ENCODE results near the gene ATP13A1.
"Not testable (repeated sequence)": the region's sequence is repeated elsewhere in the genome, so short reads cannot be mapped to it uniquely, and the experiment has no call there.

Gene ATP13A1

GRCh38 chr19:19610376-19611202 lies 52.9 kb downstream of the ATP13A1 start:
- Histone ChIP-seq H3K27me3 (replicated peaks in 2 of 5; ENCODE audit: control insufficient read depth in 4 of 5, insufficient read depth in 5 of 5, low read length in 4 of 5) (no peaks in the 10 kb centered on the region), H3K4me3 (ENCODE audit: control insufficient read depth in 1 of 7, extremely low read depth in 1 of 7, insufficient read depth in 4 of 7, low read depth in 2 of 7, low read length in 6 of 7) (no peak overlapping the region), H3K36me3 (ENCODE audit: control insufficient read depth in 4 of 4, insufficient read depth in 4 of 4, low read length in 3 of 4) (no peaks in the 10 kb centered on the region), H3K27ac (ENCODE audit: insufficient read depth in 1 of 2, low read depth in 1 of 2, low read length in 2 of 2, poor library complexity in 1 of 2, severe bottlenecking in 2 of 2) (no peak overlapping the region), H3K4me1 (ENCODE audit: control extremely low read depth in 1 of 4, control insufficient read depth in 4 of 4, insufficient read depth in 4 of 4, low read length in 3 of 4) (peaks cover 2 to 7% (median 5%) of the 10 kb centered on the region in 4 experiments), H3K9me3 (ENCODE audit: control extremely low read depth in 1 of 5, control insufficient read depth in 4 of 5, insufficient read depth in 2 of 5, low read depth in 1 of 5, low read length in 4 of 5) (no peaks in the 10 kb centered on the region)
- POLR2A ChIA-PET, result no interaction called here
- DNase-seq, result no peak
- 100% methylated on average over 3 of the region's 10 CpGs for WGBS (ENCODE audit: insufficient coverage)
- CTCF ChIA-PET, result no interaction called here

DNA sequence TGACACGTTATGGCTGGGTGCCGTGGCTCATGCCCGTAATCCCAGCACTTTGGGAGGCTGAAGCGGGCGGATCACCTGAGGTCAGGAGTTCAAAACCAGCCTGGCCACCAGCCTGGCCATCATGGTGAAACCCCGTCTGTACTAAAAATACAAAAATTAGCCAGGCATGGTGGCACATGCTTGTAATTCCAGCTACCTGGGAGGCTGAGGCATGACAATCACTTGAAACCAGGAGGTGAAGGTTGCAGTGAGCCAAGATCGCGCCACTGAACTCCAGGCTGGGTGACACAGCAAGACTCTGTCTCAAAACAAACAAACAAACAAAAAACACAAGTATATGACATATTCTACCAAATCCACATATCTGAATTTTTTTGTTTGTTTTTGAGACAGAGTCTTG lies 56.8 kb downstream of the ATP13A1 start:
- peaks cover 4 to 13% (median 8%) of the 10 kb centered on the region in 4 experiments for H3K4me1 ChIP-seq (ENCODE audit: control extremely low read depth in 1 of 4, control insufficient read depth in 4 of 4, insufficient read depth in 4 of 4, low read length in 3 of 4)
- H3K9me3 ChIP-seq (ENCODE audit: control extremely low read depth in 1 of 5, control insufficient read depth in 4 of 5, insufficient read depth in 2 of 5, low read depth in 1 of 5, low read length in 4 of 5); H3K36me3 ChIP-seq (ENCODE audit: control insufficient read depth in 4 of 4, insufficient read depth in 4 of 4, low read length in 3 of 4); DNase-seq; H3K4me3 ChIP-seq (ENCODE audit: control insufficient read depth in 1 of 7, extremely low read depth in 1 of 7, insufficient read depth in 4 of 7, low read depth in 2 of 7, low read length in 6 of 7); H3K27ac ChIP-seq (ENCODE audit: insufficient read depth in 1 of 2, low read depth in 1 of 2, low read length in 2 of 2, poor library complexity in 1 of 2, severe bottlenecking in 2 of 2); H3K27me3 ChIP-seq (replicated peaks in 2 of 5; ENCODE audit: control insufficient read depth in 4 of 5, insufficient read depth in 5 of 5, low read length in 4 of 5); CTCF ChIA-PET: not testable (repeated sequence)
- POLR2A ChIA-PET, result interaction anchor here (1.1 kb wide), 1 partner anchor 11 kb away, joined by 3 read pairs; no protein-coding TSS in a partner anchor
- WGBS (ENCODE audit: insufficient coverage), result 100% methylated on average over 6 of the region's 8 CpGs

DNA sequence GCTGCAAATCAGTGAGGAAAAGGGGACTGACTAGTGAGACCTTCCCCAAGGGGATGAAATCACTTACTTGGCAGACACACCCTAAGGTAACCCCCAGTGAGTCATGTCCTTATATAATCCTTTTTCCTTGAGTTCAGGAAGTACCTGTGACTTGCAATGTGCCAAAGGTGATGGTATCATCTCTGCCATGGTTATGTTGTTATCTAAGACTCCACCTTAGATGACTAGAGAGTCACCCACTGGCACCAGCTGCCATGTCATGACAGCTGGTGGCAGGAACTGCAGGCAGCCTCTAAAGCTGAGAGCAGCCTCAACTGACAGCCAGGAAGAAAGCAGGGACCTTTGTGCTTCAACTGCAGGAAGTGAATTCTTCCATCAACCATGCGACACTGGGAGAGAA lies 57.5 kb downstream of the ATP13A1 start:
- WGBS (ENCODE audit: insufficient coverage), result 14% methylated on average over 1 of the region's 1 CpG
- ChIA-PET POLR2A (interaction anchor here (1.1 kb wide), 1 partner anchor 10 kb away, joined by 3 read pairs; no protein-coding TSS in a partner anchor), CTCF (interaction anchor here (0.8 to 1.0 kb wide), 3 partner anchors 10 to 26 kb away, joined by 3 read pairs; no protein-coding TSS in a partner anchor)
- DNase-seq, result peak; percentile 24 to 87 (median 70)
- H3K27me3 ChIP-seq (replicated peaks in 2 of 5; ENCODE audit: control insufficient read depth in 4 of 5, insufficient read depth in 5 of 5, low read length in 4 of 5), result no peaks in the 10 kb centered on the region
- no peaks in the 10 kb centered on the region for H3K9me3 ChIP-seq (ENCODE audit: control extremely low read depth in 1 of 5, control insufficient read depth in 4 of 5, insufficient read depth in 2 of 5, low read depth in 1 of 5, low read length in 4 of 5)
- peaks cover 4 to 13% (median 8%) of the 10 kb centered on the region in 4 experiments for H3K4me1 ChIP-seq (ENCODE audit: control extremely low read depth in 1 of 4, control insufficient read depth in 4 of 4, insufficient read depth in 4 of 4, low read length in 3 of 4)
- no peak overlapping the region for H3K27ac ChIP-seq (ENCODE audit: insufficient read depth in 1 of 2, low read depth in 1 of 2, low read length in 2 of 2, poor library complexity in 1 of 2, severe bottlenecking in 2 of 2)
- H3K36me3 ChIP-seq (ENCODE audit: control insufficient read depth in 4 of 4, insufficient read depth in 4 of 4, low read length in 3 of 4), result no peaks in the 10 kb centered on the region
- H3K4me3 ChIP-seq (ENCODE audit: control insufficient read depth in 1 of 7, extremely low read depth in 1 of 7, insufficient read depth in 4 of 7, low read depth in 2 of 7, low read length in 6 of 7), result no peak overlapping the region

DNA sequence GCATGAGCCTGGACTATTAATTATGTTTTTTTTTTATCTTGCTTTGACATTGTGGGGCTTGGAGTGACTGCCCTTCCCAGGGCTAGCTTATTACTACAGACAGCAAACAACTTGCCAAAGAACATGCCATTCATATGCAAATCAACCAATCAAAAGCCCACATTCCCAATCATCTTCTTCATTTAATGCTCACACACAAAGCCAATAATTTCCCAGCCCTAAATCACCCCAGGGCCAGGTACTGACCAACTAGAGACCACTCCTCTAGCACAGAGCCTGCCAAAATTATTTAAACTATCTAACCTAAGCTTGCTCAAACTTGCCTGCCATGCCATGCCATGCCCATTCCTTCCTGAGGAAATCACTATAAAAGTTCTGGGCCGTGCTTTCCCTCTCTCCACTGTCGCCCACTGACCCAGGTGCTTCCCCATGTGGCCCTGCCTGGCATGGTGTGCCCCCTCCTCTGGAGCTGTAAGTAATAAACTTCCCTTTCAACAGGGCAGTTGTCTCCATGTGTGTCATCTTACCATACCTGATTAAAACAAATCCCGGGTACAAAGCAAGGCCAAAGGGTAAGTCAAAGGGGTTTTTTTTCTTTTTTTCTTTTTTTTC lies 60.7 kb downstream of the ATP13A1 start:
- Histone ChIP-seq H3K27me3 (replicated peaks in 2 of 5; ENCODE audit: control insufficient read depth in 4 of 5, insufficient read depth in 5 of 5, low read length in 4 of 5) (no peaks in the 10 kb centered on the region), H3K4me1 (ENCODE audit: control extremely low read depth in 1 of 4, control insufficient read depth in 4 of 4, insufficient read depth in 4 of 4, low read length in 3 of 4) (peaks cover 4 to 13% (median 8%) of the 10 kb centered on the region in 4 experiments), H3K9me3 (ENCODE audit: control extremely low read depth in 1 of 5, control insufficient read depth in 4 of 5, insufficient read depth in 2 of 5, low read depth in 1 of 5, low read length in 4 of 5) (no peaks in the 10 kb centered on the region), H3K27ac (ENCODE audit: insufficient read depth in 1 of 2, low read depth in 1 of 2, low read length in 2 of 2, poor library complexity in 1 of 2, severe bottlenecking in 2 of 2) (no peak overlapping the region), H3K36me3 (ENCODE audit: control insufficient read depth in 4 of 4, insufficient read depth in 4 of 4, low read length in 3 of 4) (no peaks in the 10 kb centered on the region), H3K4me3 (ENCODE audit: control insufficient read depth in 1 of 7, extremely low read depth in 1 of 7, insufficient read depth in 4 of 7, low read depth in 2 of 7, low read length in 6 of 7) (no peak overlapping the region)
- CTCF ChIA-PET, result interaction anchor here (1.0 to 1.4 kb wide), 4 partner anchors 9 to 41 kb away, joined by 3 to 4 read pairs (median 3); partner anchors contain the start of gene GMIP
- 33% methylated on average over 3 of the region's 3 CpGs for WGBS (ENCODE audit: insufficient coverage)
- POLR2A ChIA-PET, result interaction anchor here (1.1 kb wide), 1 partner anchor 10 kb away, joined by 3 read pairs; no protein-coding TSS in a partner anchor
- DNase-seq, result peak in 2 of 3 donors; percentile 36 to 58

GRCh38 chr19:19602136-19602712 lies 61.3 kb downstream of the ATP13A1 start:
- Histone ChIP-seq H3K27me3 (replicated peaks in 2 of 5; ENCODE audit: control insufficient read depth in 4 of 5, insufficient read depth in 5 of 5, low read length in 4 of 5) (no peaks in the 10 kb centered on the region), H3K4me1 (ENCODE audit: control extremely low read depth in 1 of 4, control insufficient read depth in 4 of 4, insufficient read depth in 4 of 4, low read length in 3 of 4) (peaks cover 4 to 13% (median 8%) of the 10 kb centered on the region in 4 experiments), H3K9me3 (ENCODE audit: control extremely low read depth in 1 of 5, control insufficient read depth in 4 of 5, insufficient read depth in 2 of 5, low read depth in 1 of 5, low read length in 4 of 5) (no peaks in the 10 kb centered on the region), H3K36me3 (ENCODE audit: control insufficient read depth in 4 of 4, insufficient read depth in 4 of 4, low read length in 3 of 4) (no peaks in the 10 kb centered on the region), H3K27ac (ENCODE audit: insufficient read depth in 1 of 2, low read depth in 1 of 2, low read length in 2 of 2, poor library complexity in 1 of 2, severe bottlenecking in 2 of 2) (no peak overlapping the region), H3K4me3 (ENCODE audit: control insufficient read depth in 1 of 7, extremely low read depth in 1 of 7, insufficient read depth in 4 of 7, low read depth in 2 of 7, low read length in 6 of 7) (no peak overlapping the region)
- CTCF ChIA-PET, result interaction anchor here (1.0 to 1.4 kb wide), 4 partner anchors 10 to 42 kb away, joined by 3 to 4 read pairs (median 3); partner anchors contain the start of gene GMIP
- POLR2A ChIA-PET, result interaction anchor here (1.1 kb wide), 1 partner anchor 11 kb away, joined by 3 read pairs; no protein-coding TSS in a partner anchor
- DNase-seq, result no peak
- 95% methylated on average over 7 of the region's 9 CpGs for WGBS (ENCODE audit: insufficient coverage)

DNA sequence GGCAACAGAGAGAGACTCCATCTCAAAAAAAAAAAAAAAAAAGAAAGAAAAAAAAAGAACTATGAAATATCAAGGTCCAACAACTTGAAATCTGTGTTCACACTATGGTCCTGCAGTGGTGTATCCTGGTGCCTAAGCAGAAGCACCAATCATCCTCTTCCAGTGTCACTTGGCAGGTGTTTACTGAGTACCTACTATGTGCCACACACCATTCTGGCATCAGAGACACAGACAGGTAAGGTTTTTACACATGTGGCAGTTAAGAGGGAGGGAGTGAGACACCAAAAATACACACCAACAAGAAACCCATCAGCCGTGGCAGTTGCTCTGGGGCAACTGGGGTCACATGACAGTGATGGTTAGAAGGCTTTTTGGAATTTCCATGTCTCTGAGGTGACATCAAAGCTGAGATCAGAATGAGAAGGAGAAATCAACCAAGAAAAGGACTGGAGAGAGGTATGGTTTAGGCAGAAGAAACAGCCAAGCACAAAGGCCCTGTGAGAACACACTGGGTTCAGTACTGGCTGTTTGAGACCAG lies 62.6 kb downstream of the ATP13A1 start:
- ChIA-PET POLR2A (no interaction called here), CTCF (no interaction called here)
- H3K4me1 ChIP-seq (ENCODE audit: control extremely low read depth in 1 of 4, control insufficient read depth in 4 of 4, insufficient read depth in 4 of 4, low read length in 3 of 4), result peaks cover 0 to 7% (median 5%) of the 10 kb centered on the region in 4 experiments
- no peak for DNase-seq
- no peak overlapping the region for H3K27ac ChIP-seq (ENCODE audit: insufficient read depth in 1 of 2, low read depth in 1 of 2, low read length in 2 of 2, poor library complexity in 1 of 2, severe bottlenecking in 2 of 2)
- H3K9me3 ChIP-seq (ENCODE audit: control extremely low read depth in 1 of 5, control insufficient read depth in 4 of 5, insufficient read depth in 2 of 5, low read depth in 1 of 5, low read length in 4 of 5), result no peaks in the 10 kb centered on the region
- WGBS (ENCODE audit: insufficient coverage), result no CpG with 5 or more reads among the region's 1 CpG
- H3K27me3 ChIP-seq (replicated peaks in 2 of 5; ENCODE audit: control insufficient read depth in 4 of 5, insufficient read depth in 5 of 5, low read length in 4 of 5), result no peaks in the 10 kb centered on the region
- H3K36me3 ChIP-seq (ENCODE audit: control insufficient read depth in 4 of 4, insufficient read depth in 4 of 4, low read length in 3 of 4), result no peaks in the 10 kb centered on the region
- H3K4me3 ChIP-seq (ENCODE audit: control insufficient read depth in 1 of 7, extremely low read depth in 1 of 7, insufficient read depth in 4 of 7, low read depth in 2 of 7, low read length in 6 of 7), result no peak overlapping the region
